HG02610 (cell line): ENCODE measurements around the gene BCAS4.
"Not testable (repeated sequence)": the region's sequence is repeated elsewhere in the genome, so short reads cannot be mapped to it uniquely, and the experiment has no call there.

Source experiments
- ATAC-seq: cut with Tn5 transposase; IDR thresholded peaks from one replicate; pipeline ENCODE4 v1.9.1; 2021; ENCODE audit warnings: mild to moderate bottlenecking, moderate library complexity; ENCODE audit not compliant: unreplicated experiment

BCAS4 gene

GRCh38 chr20:50794846-50795634 is at the start of gene BCAS4:
TSS of gene BCAS4 (plus strand) at chr20:50795061. CDS start at chr20:50795084, 23 bp downstream.
- peak; percentile 76 for ATAC-seq

- ATAC-seq, result no peak
These were observed 49.2 kb upstream of the BCAS4 start for GRCh38 chr20:50745634-50746137.

- ATAC-seq, result no peak
These were observed 48.5 kb upstream of the BCAS4 start for GRCh38 chr20:50746138-50746940.

GRCh38 chr20:50747275-50747674 is 47.6 kb upstream of the BCAS4 start:
- no peak for ATAC-seq

GRCh38 chr20:50750145-50750671 is 44.7 kb upstream of the BCAS4 start:
- ATAC-seq, result no peak

- no peak for ATAC-seq
These were observed 41.7 kb upstream of the BCAS4 start for GRCh38 chr20:50753152-50753551.

- no peak for ATAC-seq
These were observed 40.4 kb upstream of the BCAS4 start for GRCh38 chr20:50754420-50754819.

- no peak for ATAC-seq
These were observed 38.4 kb upstream of the BCAS4 start for GRCh38 chr20:50756447-50756846.

- ATAC-seq, result no peak
These were observed 36.4 kb upstream of the BCAS4 start for GRCh38 chr20:50758469-50758868.

GRCh38 chr20:50758992-50759391 is 35.9 kb upstream of the BCAS4 start:
- no peak for ATAC-seq

GRCh38 chr20:50759678-50760077 is 35.2 kb upstream of the BCAS4 start:
- ATAC-seq, result no peak

GRCh38 chr20:50762045-50762422 is 32.8 kb upstream of the BCAS4 start:
- ATAC-seq, result no peak

- ATAC-seq, result no peak
These were observed 32.2 kb upstream of the BCAS4 start for GRCh38 chr20:50762435-50763220.

- ATAC-seq, result not testable (repeated sequence)
These were observed 31.1 kb upstream of the BCAS4 start for GRCh38 chr20:50763550-50764458.

- ATAC-seq, result not testable (repeated sequence)
These were observed 29.6 kb upstream of the BCAS4 start for GRCh38 chr20:50765251-50765650.

GRCh38 chr20:50765674-50766073 is 29.2 kb upstream of the BCAS4 start:
- ATAC-seq, result no peak

GRCh38 chr20:50766955-50767809 is 27.7 kb upstream of the BCAS4 start:
- ATAC-seq, result not testable (repeated sequence)

GRCh38 chr20:50768991-50769390 is 25.9 kb upstream of the BCAS4 start:
- ATAC-seq, result not testable (repeated sequence)

GRCh38 chr20:50769551-50770085 is 25.2 kb upstream of the BCAS4 start:
- ATAC-seq, result not testable (repeated sequence)
